HPDE6-E6E7 (cell line): ENCODE measurements around the gene GLT6D1.

ENCODE experiments used
- DNase-seq: peaks from one replicate; pipeline ENCODE4 v3.0.0; 2011; ENCODE audit warnings: missing footprints; ENCODE audit errors: extremely low spot score

Gene GLT6D1

GRCh38 chr9:135584934-135585333 lies 54.4 kb downstream of the GLT6D1 start:
- no peak for DNase-seq

GRCh38 chr9:135584371-135584770 lies 55.0 kb downstream of the GLT6D1 start:
- DNase-seq, result no peak

- no peak for DNase-seq
Measured at GRCh38 chr9:135583688-135584011, 55.7 kb downstream of the GLT6D1 start.

- DNase-seq, result no peak
Measured at GRCh38 chr9:135582966-135583687, 56.2 kb downstream of the GLT6D1 start.

GRCh38 chr9:135582541-135582940 lies 56.8 kb downstream of the GLT6D1 start:
- DNase-seq, result no peak

- DNase-seq, result no peak
Measured at GRCh38 chr9:135581636-135582426, 57.5 kb downstream of the GLT6D1 start.

GRCh38 chr9:135580664-135581380 lies 58.5 kb downstream of the GLT6D1 start:
- no peak for DNase-seq

GRCh38 chr9:135579889-135580660 lies 59.3 kb downstream of the GLT6D1 start:
- DNase-seq, result no peak

- no peak for DNase-seq
Measured at GRCh38 chr9:135579356-135579755, 60.0 kb downstream of the GLT6D1 start.

GRCh38 chr9:135577256-135577655 lies 62.1 kb downstream of the GLT6D1 start:
- DNase-seq, result no peak

- no peak for DNase-seq
Measured at GRCh38 chr9:135575995-135576631, 63.2 kb downstream of the GLT6D1 start.

- no peak for DNase-seq
Measured at GRCh38 chr9:135574943-135575342, 64.4 kb downstream of the GLT6D1 start.

GRCh38 chr9:135574331-135574730 lies 65.0 kb downstream of the GLT6D1 start:
- DNase-seq, result no peak
